DND-41 (cell line): ENCODE measurements around the gene OCA2.

Experiments used
- CTCF ChIP-seq: IDR thresholded peaks from 2 replicates; pipeline ENCODE4 v1.5.1; 2012; ENCODE audit warnings: borderline replicate concordance, low read length, moderate library complexity, mild to moderate bottlenecking; ENCODE audit not compliant: poor library complexity, severe bottlenecking; ENCODE audit errors: extremely low read depth
- EZH2 ChIP-seq: IDR thresholded peaks from 3 replicates; pipeline ENCODE4 v1.6.1; 2012; ENCODE audit warnings: borderline replicate concordance, low read depth, mild to moderate bottlenecking, moderate library complexity, low read length, inconsistent platforms; ENCODE audit not compliant: severe bottlenecking

- TF ChIP-seq CTCF, result no peak
- no peak for TF ChIP-seq EZH2
Measured at GRCh38 chr15:27990521-27991515, 108.3 kb downstream of the OCA2 start.
